Measurements from ENCODE around the gene PLA2G15.

DNA sequence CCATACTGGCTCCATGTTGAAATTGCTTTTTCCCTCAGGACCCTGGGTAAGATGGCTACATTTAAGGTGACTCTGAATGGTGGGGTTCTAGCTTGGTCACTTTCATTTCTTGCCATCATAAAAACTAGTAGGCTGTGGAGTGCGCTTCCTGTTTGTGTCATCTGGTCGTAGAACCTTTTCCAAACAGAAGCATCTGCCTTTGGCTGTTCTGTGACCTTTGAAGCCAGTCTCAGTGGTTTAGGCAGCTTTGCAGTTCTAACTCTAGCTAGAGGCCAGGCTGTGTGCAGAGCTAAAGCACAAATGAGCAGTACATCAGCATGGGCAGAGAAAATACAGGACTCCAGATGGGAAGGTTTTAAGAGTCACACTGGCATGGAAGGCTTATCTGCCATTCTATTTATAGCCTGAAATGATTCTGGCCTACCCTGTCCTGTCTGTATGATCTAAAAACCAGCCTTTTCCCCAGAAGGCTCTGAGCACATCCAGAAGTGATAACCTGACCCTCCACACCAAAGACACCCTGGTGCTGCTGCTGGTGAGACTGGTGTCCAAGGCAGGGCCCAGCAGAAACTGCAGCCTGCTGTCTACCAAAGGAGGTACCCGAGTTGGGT, 17.9 kb upstream of the PLA2G15 start:
- TF ChIP-seq, protein P1, sequence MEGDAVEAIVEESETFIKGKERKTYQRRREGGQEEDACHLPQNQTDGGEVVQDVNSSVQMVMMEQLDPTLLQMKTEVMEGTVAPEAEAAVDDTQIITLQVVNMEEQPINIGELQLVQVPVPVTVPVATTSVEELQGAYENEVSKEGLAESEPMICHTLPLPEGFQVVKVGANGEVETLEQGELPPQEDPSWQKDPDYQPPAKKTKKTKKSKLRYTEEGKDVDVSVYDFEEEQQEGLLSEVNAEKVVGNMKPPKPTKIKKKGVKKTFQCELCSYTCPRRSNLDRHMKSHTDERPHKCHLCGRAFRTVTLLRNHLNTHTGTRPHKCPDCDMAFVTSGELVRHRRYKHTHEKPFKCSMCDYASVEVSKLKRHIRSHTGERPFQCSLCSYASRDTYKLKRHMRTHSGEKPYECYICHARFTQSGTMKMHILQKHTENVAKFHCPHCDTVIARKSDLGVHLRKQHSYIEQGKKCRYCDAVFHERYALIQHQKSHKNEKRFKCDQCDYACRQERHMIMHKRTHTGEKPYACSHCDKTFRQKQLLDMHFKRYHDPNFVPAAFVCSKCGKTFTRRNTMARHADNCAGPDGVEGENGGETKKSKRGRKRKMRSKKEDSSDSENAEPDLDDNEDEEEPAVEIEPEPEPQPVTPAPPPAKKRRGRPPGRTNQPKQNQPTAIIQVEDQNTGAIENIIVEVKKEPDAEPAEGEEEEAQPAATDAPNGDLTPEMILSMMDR (IDR thresholded peaks at IDR 0.05), result no peak
- no peak for TF ChIP-seq POLR2A (IDR thresholded peaks at IDR 0.05)

Measured in vagina (tissue), 2 donors.